Measurements from ENCODE around the gene B2M. TPM values are rescaled to one million over a fixed set of nuclear protein-coding genes. Genes with fewer than 3 reads are reported as not detected.

The B2M gene
- total and polyA plus RNA-seq, 4 donors: 1,933 to 11,026 (median 3,433) TPM

DNA sequence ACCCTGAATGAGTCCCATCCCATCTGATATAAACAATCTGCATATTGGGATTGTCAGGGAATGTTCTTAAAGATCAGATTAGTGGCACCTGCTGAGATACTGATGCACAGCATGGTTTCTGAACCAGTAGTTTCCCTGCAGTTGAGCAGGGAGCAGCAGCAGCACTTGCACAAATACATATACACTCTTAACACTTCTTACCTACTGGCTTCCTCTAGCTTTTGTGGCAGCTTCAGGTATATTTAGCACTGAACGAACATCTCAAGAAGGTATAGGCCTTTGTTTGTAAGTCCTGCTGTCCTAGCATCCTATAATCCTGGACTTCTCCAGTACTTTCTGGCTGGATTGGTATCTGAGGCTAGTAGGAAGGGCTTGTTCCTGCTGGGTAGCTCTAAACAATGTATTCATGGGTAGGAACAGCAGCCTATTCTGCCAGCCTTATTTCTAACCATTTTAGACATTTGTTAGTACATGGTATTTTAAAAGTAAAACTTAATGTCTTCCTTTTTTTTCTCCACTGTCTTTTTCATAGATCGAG, 4.5 kb downstream of the B2M start:
- H3K27me3 ChIP-seq (ENCODE audit: control insufficient read depth in 3 of 3, insufficient read depth in 3 of 3, low read length in 2 of 3): no peaks in the 10 kb centered on the region
- no peak overlapping the region for H3K27ac ChIP-seq (ENCODE audit: low read depth in 1 of 2, low read length in 1 of 2)
- H3K9me3 ChIP-seq (ENCODE audit: control insufficient read depth in 4 of 4, insufficient read depth in 3 of 4, low read length in 3 of 4): no peaks in the 10 kb centered on the region
- TF ChIP-seq, protein P1, sequence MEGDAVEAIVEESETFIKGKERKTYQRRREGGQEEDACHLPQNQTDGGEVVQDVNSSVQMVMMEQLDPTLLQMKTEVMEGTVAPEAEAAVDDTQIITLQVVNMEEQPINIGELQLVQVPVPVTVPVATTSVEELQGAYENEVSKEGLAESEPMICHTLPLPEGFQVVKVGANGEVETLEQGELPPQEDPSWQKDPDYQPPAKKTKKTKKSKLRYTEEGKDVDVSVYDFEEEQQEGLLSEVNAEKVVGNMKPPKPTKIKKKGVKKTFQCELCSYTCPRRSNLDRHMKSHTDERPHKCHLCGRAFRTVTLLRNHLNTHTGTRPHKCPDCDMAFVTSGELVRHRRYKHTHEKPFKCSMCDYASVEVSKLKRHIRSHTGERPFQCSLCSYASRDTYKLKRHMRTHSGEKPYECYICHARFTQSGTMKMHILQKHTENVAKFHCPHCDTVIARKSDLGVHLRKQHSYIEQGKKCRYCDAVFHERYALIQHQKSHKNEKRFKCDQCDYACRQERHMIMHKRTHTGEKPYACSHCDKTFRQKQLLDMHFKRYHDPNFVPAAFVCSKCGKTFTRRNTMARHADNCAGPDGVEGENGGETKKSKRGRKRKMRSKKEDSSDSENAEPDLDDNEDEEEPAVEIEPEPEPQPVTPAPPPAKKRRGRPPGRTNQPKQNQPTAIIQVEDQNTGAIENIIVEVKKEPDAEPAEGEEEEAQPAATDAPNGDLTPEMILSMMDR (IDR thresholded peaks at IDR 0.05; ENCODE audit: control extremely low read depth, extremely low read depth): no peak
- ATAC-seq (ENCODE audit: insufficient read depth, low FRiP score) (no peak), DNase-seq (no peak)
- 74 to 83% methylated on average over 2 of the region's 2 CpGs for WGBS, 2 donors
- no peak overlapping the region for H3K4me3 ChIP-seq
- H3K9ac ChIP-seq (ENCODE audit: insufficient read depth in 1 of 2, low read length in 2 of 2): no peak overlapping the region
- peaks cover 21 to 31% (median 26%) of the 10 kb centered on the region in 4 donors for H3K36me3 ChIP-seq (ENCODE audit: control insufficient read depth in 4 of 4, insufficient read depth in 4 of 4, low read length in 4 of 4)
- H3K4me1 ChIP-seq (ENCODE audit: control insufficient read depth in 5 of 5, insufficient read depth in 5 of 5, low read length in 5 of 5): peaks cover 0 to 29% (median 7%) of the 10 kb centered on the region in 5 donors

- H3K9ac ChIP-seq (ENCODE audit: insufficient read depth in 1 of 2, low read length in 2 of 2): no peak overlapping the region
- peaks cover 15 to 31% (median 26%) of the 10 kb centered on the region in 4 donors for H3K36me3 ChIP-seq (ENCODE audit: control insufficient read depth in 4 of 4, insufficient read depth in 4 of 4, low read length in 4 of 4)
- H3K27me3 ChIP-seq (ENCODE audit: control insufficient read depth in 3 of 3, insufficient read depth in 3 of 3, low read length in 2 of 3): no peaks in the 10 kb centered on the region
- DNase-seq (no peak), ATAC-seq (ENCODE audit: insufficient read depth, low FRiP score) (no peak)
- TF ChIP-seq, protein P1 (IDR thresholded peaks at IDR 0.05; ENCODE audit: control extremely low read depth, extremely low read depth): no peak
- no peak overlapping the region for H3K27ac ChIP-seq (ENCODE audit: low read depth in 1 of 2, low read length in 1 of 2)
- no peak overlapping the region for H3K4me3 ChIP-seq
- H3K4me1 ChIP-seq (ENCODE audit: control insufficient read depth in 5 of 5, insufficient read depth in 5 of 5, low read length in 5 of 5): peaks cover 0 to 29% (median 7%) of the 10 kb centered on the region in 5 donors
- WGBS, 2 donors: 81 to 87% methylated on average over 2 of the region's 2 CpGs
- no peaks in the 10 kb centered on the region for H3K9me3 ChIP-seq (ENCODE audit: control insufficient read depth in 4 of 4, insufficient read depth in 3 of 4, low read length in 3 of 4)
Measured at GRCh38 chr15:44716983-44717602, 5.8 kb downstream of the B2M start.

DNA sequence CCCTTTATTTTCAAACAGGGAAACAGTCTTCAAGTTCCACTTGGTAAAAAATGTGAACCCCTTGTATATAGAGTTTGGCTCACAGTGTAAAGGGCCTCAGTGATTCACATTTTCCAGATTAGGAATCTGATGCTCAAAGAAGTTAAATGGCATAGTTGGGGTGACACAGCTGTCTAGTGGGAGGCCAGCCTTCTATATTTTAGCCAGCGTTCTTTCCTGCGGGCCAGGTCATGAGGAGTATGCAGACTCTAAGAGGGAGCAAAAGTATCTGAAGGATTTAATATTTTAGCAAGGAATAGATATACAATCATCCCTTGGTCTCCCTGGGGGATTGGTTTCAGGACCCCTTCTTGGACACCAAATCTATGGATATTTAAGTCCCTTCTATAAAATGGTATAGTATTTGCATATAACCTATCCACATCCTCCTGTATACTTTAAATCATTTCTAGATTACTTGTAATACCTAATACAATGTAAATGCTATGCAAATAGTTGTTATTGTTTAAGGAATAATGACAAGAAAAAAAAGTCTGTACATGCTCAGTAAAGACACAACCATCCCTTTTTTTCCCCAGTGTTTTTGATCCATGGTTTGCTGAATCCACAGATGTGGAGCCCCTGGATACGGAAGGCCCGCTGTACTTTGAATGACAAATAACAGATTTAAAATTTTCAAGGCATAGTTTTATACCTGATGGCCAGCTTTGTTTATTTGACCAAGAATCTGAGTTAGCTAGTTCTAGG, 7.0 kb downstream of the B2M start:
- ATAC-seq (ENCODE audit: insufficient read depth, low FRiP score) (no peak), DNase-seq (no peak)
- Histone ChIP-seq H3K9me3 (ENCODE audit: control insufficient read depth in 4 of 4, insufficient read depth in 3 of 4, low read length in 3 of 4) (no peaks in the 10 kb centered on the region), H3K4me1 (ENCODE audit: control insufficient read depth in 5 of 5, insufficient read depth in 5 of 5, low read length in 5 of 5) (peaks cover 0 to 25% (median 2%) of the 10 kb centered on the region in 5 donors), H3K27me3 (ENCODE audit: control insufficient read depth in 3 of 3, insufficient read depth in 3 of 3, low read length in 2 of 3) (no peaks in the 10 kb centered on the region), H3K36me3 (ENCODE audit: control insufficient read depth in 4 of 4, insufficient read depth in 4 of 4, low read length in 4 of 4) (peaks cover 15 to 31% (median 26%) of the 10 kb centered on the region in 4 donors), H3K27ac (ENCODE audit: low read depth in 1 of 2, low read length in 1 of 2) (no peak overlapping the region), H3K9ac (ENCODE audit: insufficient read depth in 1 of 2, low read length in 2 of 2) (no peak overlapping the region), H3K4me3 (no peak overlapping the region)
- TF ChIP-seq, protein P1 (IDR thresholded peaks at IDR 0.05; ENCODE audit: control extremely low read depth, extremely low read depth): no peak
- WGBS, 2 donors: 65 to 67% methylated on average over 4 of the region's 4 CpGs

Data from lung (tissue), 12 donors.